Measurements from ENCODE around the gene HIVEP1. TPM values are rescaled to one million over a fixed set of nuclear protein-coding genes. Genes with fewer than 3 reads are reported as not detected.

The HIVEP1 gene
- total RNA-seq, 1 experiment from 2014 or later: 16.7 TPM

- Histone ChIP-seq H3K9me3 (ENCODE audit: control insufficient read depth, insufficient read depth, low read depth, low read length) (no peaks in the 10 kb centered on the region), H3K36me3 (ENCODE audit: control insufficient read depth, insufficient read depth, low read length) (no peaks in the 10 kb centered on the region), H3K27ac (ENCODE audit: low read length) (no peak overlapping the region), H3K4me1 (ENCODE audit: control insufficient read depth, insufficient read depth, low read length) (no peaks in the 10 kb centered on the region), H3K27me3 (ENCODE audit: control insufficient read depth, insufficient read depth, low read length) (no peaks in the 10 kb centered on the region), H3K4me3 (ENCODE audit: low read depth in 2 of 2, low read length in 2 of 2) (no peak overlapping the region)
- in situ Hi-C loops (cut with HindIII; ENCODE audit: low pct_unique_long_range_greater_than_20kb, low sequenced_read_pairs): no loop called here
- POLR2A ChIA-PET: no interaction called here
- TF ChIP-seq CTCF (IDR thresholded peaks at IDR 0.05): no peak
- TF ChIP-seq POLR2AphosphoS5 (IDR thresholded peaks at IDR 0.05; ENCODE audit: low read depth, low read length): no peak
- TF ChIP-seq SIN3A (IDR thresholded peaks at IDR 0.05; ENCODE audit: borderline replicate concordance, insufficient read depth, low read depth, low read length): no peak
- no peak for TF ChIP-seq REST (IDR thresholded peaks at IDR 0.05; ENCODE audit: insufficient read depth in 1 of 2, low read depth in 2 of 2, low read length in 1 of 2)
- TF ChIP-seq TCF7L2 (IDR thresholded peaks at IDR 0.05; ENCODE audit: low read depth, low read length): no peak
- intact Hi-C loops (cut with micrococcal nuclease; ENCODE audit: unreplicated experiment): no loop called here
- BruUV-seq (replicated peaks): no TSS peak
- ATAC-seq (no peak), DNase-seq (ENCODE audit: low read depth, low spot score) (no peak)
- CTCF ChIA-PET: no interaction called here
Measured at GRCh38 chr6:12096342-12096741, 84.2 kb downstream of the HIVEP1 start.

- intact Hi-C loops (cut with micrococcal nuclease; ENCODE audit: unreplicated experiment): no loop called here
- no peaks in the 10 kb centered on the region for H3K27me3 ChIP-seq (ENCODE audit: control insufficient read depth, insufficient read depth, low read length)
- no peaks in the 10 kb centered on the region for H3K4me1 ChIP-seq (ENCODE audit: control insufficient read depth, insufficient read depth, low read length)
- H3K27ac ChIP-seq (ENCODE audit: low read length): no peak overlapping the region
- in situ Hi-C loops (cut with HindIII; ENCODE audit: low pct_unique_long_range_greater_than_20kb, low sequenced_read_pairs): no loop called here
- BruUV-seq (replicated peaks): no TSS peak
- ChIA-PET CTCF (no interaction called here), POLR2A (no interaction called here)
- no peak overlapping the region for H3K4me3 ChIP-seq (ENCODE audit: low read depth in 2 of 2, low read length in 2 of 2)
- no peaks in the 10 kb centered on the region for H3K9me3 ChIP-seq (ENCODE audit: control insufficient read depth, insufficient read depth, low read depth, low read length)
- no peaks in the 10 kb centered on the region for H3K36me3 ChIP-seq (ENCODE audit: control insufficient read depth, insufficient read depth, low read length)
- TF ChIP-seq POLR2AphosphoS5 (IDR thresholded peaks at IDR 0.05; ENCODE audit: low read depth, low read length) (no peak), SIN3A (IDR thresholded peaks at IDR 0.05; ENCODE audit: borderline replicate concordance, insufficient read depth, low read depth, low read length) (no peak), CTCF (IDR thresholded peaks at IDR 0.05) (no peak), TCF7L2 (IDR thresholded peaks at IDR 0.05; ENCODE audit: low read depth, low read length) (no peak)
- ATAC-seq (no peak), DNase-seq (ENCODE audit: low read depth, low spot score) (no peak)
Measured at GRCh38 chr6:12097791-12098190, 85.7 kb downstream of the HIVEP1 start.

Measured in Panc1 (cell line).